Measurements from ENCODE around the gene POLR2A.
"Not testable (repeated sequence)": the region's sequence is repeated elsewhere in the genome, so short reads cannot be mapped to it uniquely, and the experiment has no call there.

DNA sequence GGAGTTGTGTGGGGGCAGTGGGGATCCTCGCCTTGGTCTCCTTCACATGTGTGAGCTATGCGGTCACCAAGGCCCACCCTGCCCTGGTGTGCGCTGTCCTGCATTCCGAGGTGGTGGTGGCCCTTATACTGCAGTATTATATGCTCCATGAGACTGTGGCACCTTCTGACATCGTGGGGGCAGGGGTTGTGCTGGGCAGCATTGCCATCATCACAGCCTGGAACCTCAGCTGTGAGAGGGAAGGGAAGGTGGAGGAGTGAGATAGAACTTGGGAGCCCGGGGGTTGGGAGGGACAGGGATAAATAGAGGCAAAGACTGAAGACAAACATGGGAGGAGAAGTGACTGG is 1.5 kb upstream of the POLR2A start:
- TF ChIP-seq, protein P1, sequence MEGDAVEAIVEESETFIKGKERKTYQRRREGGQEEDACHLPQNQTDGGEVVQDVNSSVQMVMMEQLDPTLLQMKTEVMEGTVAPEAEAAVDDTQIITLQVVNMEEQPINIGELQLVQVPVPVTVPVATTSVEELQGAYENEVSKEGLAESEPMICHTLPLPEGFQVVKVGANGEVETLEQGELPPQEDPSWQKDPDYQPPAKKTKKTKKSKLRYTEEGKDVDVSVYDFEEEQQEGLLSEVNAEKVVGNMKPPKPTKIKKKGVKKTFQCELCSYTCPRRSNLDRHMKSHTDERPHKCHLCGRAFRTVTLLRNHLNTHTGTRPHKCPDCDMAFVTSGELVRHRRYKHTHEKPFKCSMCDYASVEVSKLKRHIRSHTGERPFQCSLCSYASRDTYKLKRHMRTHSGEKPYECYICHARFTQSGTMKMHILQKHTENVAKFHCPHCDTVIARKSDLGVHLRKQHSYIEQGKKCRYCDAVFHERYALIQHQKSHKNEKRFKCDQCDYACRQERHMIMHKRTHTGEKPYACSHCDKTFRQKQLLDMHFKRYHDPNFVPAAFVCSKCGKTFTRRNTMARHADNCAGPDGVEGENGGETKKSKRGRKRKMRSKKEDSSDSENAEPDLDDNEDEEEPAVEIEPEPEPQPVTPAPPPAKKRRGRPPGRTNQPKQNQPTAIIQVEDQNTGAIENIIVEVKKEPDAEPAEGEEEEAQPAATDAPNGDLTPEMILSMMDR (conservative IDR thresholded peaks at IDR 0.05; ENCODE audit: low read depth, low read length), result not testable (repeated sequence)
- TF ChIP-seq EZH2 (IDR thresholded peaks at IDR 0.05; ENCODE audit: low read length, unreplicated experiment), result not testable (repeated sequence)
